ENCODE data around the gene TMEM108. TPM values are rescaled to one million over a fixed set of nuclear protein-coding genes. Genes with fewer than 3 reads are reported as not detected.
A peak's percentile ranks its signal among the peaks of the same experiment; 100 is the strongest.

TMEM108 gene
- total and polyA plus RNA-seq, 3 experiments from 2014 or later, result not detected

DNA sequence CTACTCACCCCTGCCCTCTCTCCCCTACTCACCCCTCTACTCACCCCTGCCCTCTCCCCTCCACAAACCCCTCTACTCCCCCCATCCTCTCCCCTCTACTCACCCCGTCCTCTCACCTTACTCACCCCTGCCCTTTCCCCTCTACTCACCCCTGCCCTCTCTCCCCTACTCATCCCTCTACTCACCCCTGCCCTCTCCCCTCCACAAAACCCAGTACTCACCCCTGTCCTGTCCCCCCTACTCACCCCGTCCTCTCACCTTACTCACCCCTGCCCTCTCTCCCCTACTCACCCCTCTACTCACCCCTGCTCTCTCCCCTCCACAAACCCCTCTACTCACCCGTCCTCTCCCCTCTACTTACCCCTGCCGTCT, 375.8 kb downstream of the TMEM108 start:
- H3K27ac ChIP-seq (ENCODE audit: low read depth, low read length), result no peak overlapping the region
- no peaks in the 10 kb centered on the region for H3K9me3 ChIP-seq (ENCODE audit: low read length)
- H3K4me3 ChIP-seq (ENCODE audit: low read length), result no peak overlapping the region
- H3K36me3 Mint-ChIP-seq, result no peaks in the 10 kb centered on the region
- no peaks in the 10 kb centered on the region for H3K27me3 ChIP-seq (ENCODE audit: insufficient read depth, low read length, poor library complexity, severe bottlenecking)
- no peaks in the 10 kb centered on the region for H3K36me3 ChIP-seq (ENCODE audit: insufficient read depth, low read length)
- DNase-seq, result no peak
- H3K9me3 Mint-ChIP-seq, result no peaks in the 10 kb centered on the region
- POLR2A ChIA-PET, result no interaction called here
- peaks cover 3 to 4% of the 10 kb centered on the region in 2 donors for H3K27me3 Mint-ChIP-seq
- H3K4me3 Mint-ChIP-seq, result no peak overlapping the region
- no peak overlapping the region for H3K27ac Mint-ChIP-seq
- CTCF ChIA-PET, result no interaction called here
- H3K4me1 Mint-ChIP-seq, result peaks cover 0 to 8% (median 5%) of the 10 kb centered on the region in 3 donors
- H3K4me1 ChIP-seq (ENCODE audit: insufficient read depth, low read length), result no peaks in the 10 kb centered on the region

GRCh38 chr3:133418361-133418760, 380.2 kb downstream of the TMEM108 start:
- peaks cover 0 to 4% (median 0%) of the 10 kb centered on the region in 3 donors for H3K4me1 Mint-ChIP-seq
- no peak overlapping the region for H3K4me3 Mint-ChIP-seq
- DNase-seq, result no peak
- no peaks in the 10 kb centered on the region for H3K36me3 ChIP-seq (ENCODE audit: insufficient read depth, low read length)
- no peaks in the 10 kb centered on the region for H3K4me1 ChIP-seq (ENCODE audit: insufficient read depth, low read length)
- H3K27me3 ChIP-seq (ENCODE audit: insufficient read depth, low read length, poor library complexity, severe bottlenecking), result no peaks in the 10 kb centered on the region
- POLR2A ChIA-PET, result no interaction called here
- CTCF ChIA-PET, result no interaction called here
- H3K36me3 Mint-ChIP-seq, result no peaks in the 10 kb centered on the region
- no peaks in the 10 kb centered on the region for H3K9me3 Mint-ChIP-seq
- H3K4me3 ChIP-seq (ENCODE audit: low read length), result no peak overlapping the region
- no peak overlapping the region for H3K27ac ChIP-seq (ENCODE audit: low read depth, low read length)
- no peaks in the 10 kb centered on the region for H3K9me3 ChIP-seq (ENCODE audit: low read length)
- no peaks in the 10 kb centered on the region for H3K27me3 Mint-ChIP-seq
- H3K27ac Mint-ChIP-seq, result no peak overlapping the region

DNA sequence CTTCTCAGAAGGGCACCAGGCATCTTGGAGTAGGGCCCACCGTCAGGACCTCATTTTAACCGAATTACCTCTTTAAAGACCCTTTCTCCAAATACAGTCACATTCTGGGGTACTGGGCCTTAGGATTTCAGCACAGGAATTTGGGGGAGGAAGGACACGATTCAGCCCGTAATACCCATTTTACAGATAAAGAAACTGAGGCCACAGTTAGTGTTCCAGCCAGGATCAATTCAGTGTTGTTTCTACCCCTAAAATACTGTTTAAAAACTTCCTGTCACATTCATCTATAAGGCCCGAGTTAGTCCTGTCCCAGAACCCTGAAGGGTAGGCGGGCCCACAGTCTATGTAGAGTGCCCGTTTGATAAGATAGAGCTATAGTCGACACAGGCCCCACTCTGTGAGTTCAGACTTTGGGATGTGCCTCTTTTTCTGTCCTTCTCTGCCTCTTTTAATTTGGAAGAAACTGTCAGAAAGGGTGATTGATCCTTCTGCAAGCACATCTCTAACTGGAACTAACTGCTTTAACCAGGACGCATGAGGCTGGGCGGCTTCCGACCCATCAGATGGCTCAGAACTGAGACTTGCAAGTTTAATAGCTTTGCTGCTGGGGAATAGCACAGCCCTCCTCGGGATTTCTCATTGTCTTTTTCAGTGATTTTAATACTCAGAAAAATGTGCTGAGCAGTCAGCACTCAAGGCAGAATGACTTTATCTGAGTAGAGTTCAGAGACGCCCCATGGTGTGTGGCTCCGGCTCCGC, 381.1 kb downstream of the TMEM108 start:
- CTCF ChIA-PET, result no interaction called here
- DNase-seq, result no peak

GRCh38 chr3:133424937-133425869, 387.0 kb downstream of the TMEM108 start:
- H3K36me3 Mint-ChIP-seq, result no peaks in the 10 kb centered on the region
- H3K27me3 ChIP-seq (ENCODE audit: insufficient read depth, low read length, poor library complexity, severe bottlenecking), result no peaks in the 10 kb centered on the region
- H3K27ac ChIP-seq (ENCODE audit: low read depth, low read length), result no peak overlapping the region
- no peak overlapping the region for H3K4me3 ChIP-seq (ENCODE audit: low read length)
- POLR2A ChIA-PET, result no interaction called here
- no peak for DNase-seq
- H3K9me3 ChIP-seq (ENCODE audit: low read length), result no peaks in the 10 kb centered on the region
- H3K4me1 Mint-ChIP-seq, result peaks cover 2 to 4% (median 4%) of the 10 kb centered on the region in 3 donors
- no peaks in the 10 kb centered on the region for H3K9me3 Mint-ChIP-seq
- no peaks in the 10 kb centered on the region for H3K4me1 ChIP-seq (ENCODE audit: insufficient read depth, low read length)
- peak overlapping the region in 1 of 8 donors; percentile 27 for H3K27ac Mint-ChIP-seq
- H3K36me3 ChIP-seq (ENCODE audit: insufficient read depth, low read length), result no peaks in the 10 kb centered on the region
- H3K27me3 Mint-ChIP-seq, result peaks cover 0 to 4% of the 10 kb centered on the region in 2 donors
- no peak overlapping the region for H3K4me3 Mint-ChIP-seq
- CTCF ChIA-PET, result interaction anchor here (1.0 to 2.1 kb wide), 8 partner anchors 10 to 702 kb away, joined by 3 to 31 read pairs (median 3); no protein-coding TSS in a partner anchor

More for the DNA sequence above, 381.1 kb downstream of the TMEM108 start:
- H3K36me3 ChIP-seq (ENCODE audit: insufficient read depth, low read length), result no peaks in the 10 kb centered on the region
- Mint-ChIP-seq H3K4me3 (no peak overlapping the region), H3K36me3 (no peaks in the 10 kb centered on the region), H3K27ac (peak overlapping the region in 1 of 8 donors; percentile 22), H3K9me3 (no peaks in the 10 kb centered on the region), H3K27me3 (no peaks in the 10 kb centered on the region), H3K4me1 (peaks cover 2 to 4% (median 4%) of the 10 kb centered on the region in 3 donors)
- no peak overlapping the region for H3K27ac ChIP-seq (ENCODE audit: low read depth, low read length)
- no peaks in the 10 kb centered on the region for H3K27me3 ChIP-seq (ENCODE audit: insufficient read depth, low read length, poor library complexity, severe bottlenecking)
- no peaks in the 10 kb centered on the region for H3K4me1 ChIP-seq (ENCODE audit: insufficient read depth, low read length)
- POLR2A ChIA-PET, result no interaction called here
- no peak overlapping the region for H3K4me3 ChIP-seq (ENCODE audit: low read length)
- H3K9me3 ChIP-seq (ENCODE audit: low read length), result no peaks in the 10 kb centered on the region

- peak overlapping the region in 2 of 8 donors; percentile 28 to 85 for H3K27ac Mint-ChIP-seq
- peaks cover 2 to 4% (median 4%) of the 10 kb centered on the region in 3 donors for H3K4me1 Mint-ChIP-seq
- H3K27me3 ChIP-seq (ENCODE audit: insufficient read depth, low read length, poor library complexity, severe bottlenecking), result no peaks in the 10 kb centered on the region
- H3K9me3 ChIP-seq (ENCODE audit: low read length), result no peaks in the 10 kb centered on the region
- DNase-seq, result no peak
- no peaks in the 10 kb centered on the region for H3K36me3 ChIP-seq (ENCODE audit: insufficient read depth, low read length)
- peaks cover 0 to 1% (median 0%) of the 10 kb centered on the region in 3 donors for H3K36me3 Mint-ChIP-seq
- H3K4me3 Mint-ChIP-seq, result no peak overlapping the region
- ChIA-PET CTCF (interaction anchor here (1.3 kb wide), 1 partner anchor 10 kb away, joined by 3 read pairs; no protein-coding TSS in a partner anchor), POLR2A (no interaction called here)
- no peaks in the 10 kb centered on the region for H3K9me3 Mint-ChIP-seq
- H3K27ac ChIP-seq (ENCODE audit: low read depth, low read length), result no peak overlapping the region
- H3K27me3 Mint-ChIP-seq, result peaks cover 0 to 4% of the 10 kb centered on the region in 2 donors
- no peaks in the 10 kb centered on the region for H3K4me1 ChIP-seq (ENCODE audit: insufficient read depth, low read length)
- no peak overlapping the region for H3K4me3 ChIP-seq (ENCODE audit: low read length)
These were observed 387.7 kb downstream of the TMEM108 start for GRCh38 chr3:133425898-133426297.

DNA sequence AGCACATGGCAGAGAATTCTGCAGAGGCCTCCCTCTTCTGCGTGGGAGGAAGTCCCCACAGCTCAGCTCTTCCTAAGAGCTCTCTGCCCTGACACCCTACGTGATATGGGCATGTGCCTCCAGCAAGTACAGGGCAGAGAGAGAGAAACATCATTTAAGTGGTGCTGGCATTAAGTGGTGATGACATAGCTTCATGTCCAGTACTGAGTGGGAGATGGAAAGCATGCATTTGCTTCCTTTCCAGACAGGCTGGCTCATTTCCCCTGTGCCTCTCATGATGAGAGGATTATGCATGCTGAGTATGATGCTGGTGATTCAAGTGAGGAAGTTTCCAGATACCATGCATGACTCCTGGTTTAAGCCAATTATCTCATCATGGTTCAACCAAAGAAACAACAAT, 388.5 kb downstream of the TMEM108 start:
- Histone ChIP-seq H3K9me3 (ENCODE audit: low read length) (no peaks in the 10 kb centered on the region), H3K4me3 (ENCODE audit: low read length) (no peak overlapping the region), H3K27ac (ENCODE audit: low read depth, low read length) (no peak overlapping the region), H3K27me3 (ENCODE audit: insufficient read depth, low read length, poor library complexity, severe bottlenecking) (no peaks in the 10 kb centered on the region), H3K36me3 (ENCODE audit: insufficient read depth, low read length) (no peaks in the 10 kb centered on the region), H3K4me1 (ENCODE audit: insufficient read depth, low read length) (no peaks in the 10 kb centered on the region)
- Mint-ChIP-seq H3K4me1 (peaks cover 2 to 4% (median 4%) of the 10 kb centered on the region in 3 donors), H3K4me3 (no peak overlapping the region), H3K9me3 (no peaks in the 10 kb centered on the region), H3K36me3 (peaks cover 0 to 1% (median 0%) of the 10 kb centered on the region in 3 donors), H3K27ac (no peak overlapping the region), H3K27me3 (peaks cover 0 to 4% of the 10 kb centered on the region in 2 donors)
- DNase-seq, result no peak
- CTCF ChIA-PET, result interaction anchor here (0.9 to 1.3 kb wide), 2 partner anchors 9 to 700 kb away, joined by 3 to 4 read pairs; no protein-coding TSS in a partner anchor
- POLR2A ChIA-PET, result no interaction called here

DNA sequence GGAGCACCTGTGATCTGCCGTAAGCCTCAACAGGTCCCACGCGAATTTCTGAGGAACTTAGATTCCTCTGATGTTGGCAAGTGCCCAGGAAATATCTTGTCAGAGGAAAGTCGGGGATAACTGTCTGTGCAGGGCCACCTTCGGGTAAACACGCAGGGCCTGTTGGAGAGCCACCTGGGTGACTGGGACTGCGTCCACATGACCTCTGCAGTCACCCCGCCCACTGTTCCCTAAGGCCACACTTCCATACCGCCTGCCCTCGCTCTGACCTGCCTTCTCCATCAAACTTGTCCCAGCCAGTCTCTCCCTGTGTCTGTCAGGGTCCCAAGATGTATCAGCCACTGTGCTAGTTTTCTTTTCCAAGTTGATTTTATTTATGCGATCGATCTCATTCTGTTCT, 390.4 kb downstream of the TMEM108 start:
- CTCF ChIA-PET, result no interaction called here
- H3K27ac Mint-ChIP-seq, result no peak overlapping the region
- no peak overlapping the region for H3K27ac ChIP-seq (ENCODE audit: low read depth, low read length)

GRCh38 chr3:133429063-133429462, 390.9 kb downstream of the TMEM108 start:
- H3K36me3 ChIP-seq (ENCODE audit: insufficient read depth, low read length), result no peaks in the 10 kb centered on the region
- no peak for DNase-seq
- H3K4me3 Mint-ChIP-seq, result no peak overlapping the region

More for the DNA sequence above, 390.4 kb downstream of the TMEM108 start:
- peaks cover 2 to 3% (median 3%) of the 10 kb centered on the region in 3 donors for H3K4me1 Mint-ChIP-seq
- H3K36me3 ChIP-seq (ENCODE audit: insufficient read depth, low read length), result no peaks in the 10 kb centered on the region
- no peak for DNase-seq
- no peaks in the 10 kb centered on the region for H3K9me3 Mint-ChIP-seq
- no peaks in the 10 kb centered on the region for H3K9me3 ChIP-seq (ENCODE audit: low read length)
- H3K4me3 ChIP-seq (ENCODE audit: low read length), result no peak overlapping the region
- H3K36me3 Mint-ChIP-seq, result peaks cover 0 to 1% (median 0%) of the 10 kb centered on the region in 3 donors
- no peaks in the 10 kb centered on the region for H3K27me3 ChIP-seq (ENCODE audit: insufficient read depth, low read length, poor library complexity, severe bottlenecking)
- POLR2A ChIA-PET, result no interaction called here
- no peaks in the 10 kb centered on the region for H3K4me1 ChIP-seq (ENCODE audit: insufficient read depth, low read length)
- peaks cover 0 to 4% of the 10 kb centered on the region in 2 donors for H3K27me3 Mint-ChIP-seq
- H3K4me3 Mint-ChIP-seq, result no peak overlapping the region

More at GRCh38 chr3:133429063-133429462, 390.9 kb downstream of the TMEM108 start:
- peaks cover 0 to 4% of the 10 kb centered on the region in 2 donors for H3K27me3 Mint-ChIP-seq
- Histone ChIP-seq H3K27ac (ENCODE audit: low read depth, low read length) (no peak overlapping the region), H3K9me3 (ENCODE audit: low read length) (no peaks in the 10 kb centered on the region), H3K27me3 (ENCODE audit: insufficient read depth, low read length, poor library complexity, severe bottlenecking) (no peaks in the 10 kb centered on the region), H3K4me1 (ENCODE audit: insufficient read depth, low read length) (no peaks in the 10 kb centered on the region), H3K4me3 (ENCODE audit: low read length) (no peak overlapping the region)
- ChIA-PET CTCF (no interaction called here), POLR2A (no interaction called here)
- no peaks in the 10 kb centered on the region for H3K9me3 Mint-ChIP-seq
- H3K36me3 Mint-ChIP-seq, result peaks cover 0 to 1% (median 0%) of the 10 kb centered on the region in 3 donors
- no peaks in the 10 kb centered on the region for H3K4me1 Mint-ChIP-seq
- peak overlapping the region in 1 of 8 donors; percentile 3 for H3K27ac Mint-ChIP-seq
